ENCODE measurements around the gene MBP. TPM values are rescaled to one million over a fixed set of nuclear protein-coding genes. Genes with fewer than 3 reads are reported as not detected.

MBP gene
- total RNA-seq, 1 donor from 2014 or later, result 0.53 TPM

DNA sequence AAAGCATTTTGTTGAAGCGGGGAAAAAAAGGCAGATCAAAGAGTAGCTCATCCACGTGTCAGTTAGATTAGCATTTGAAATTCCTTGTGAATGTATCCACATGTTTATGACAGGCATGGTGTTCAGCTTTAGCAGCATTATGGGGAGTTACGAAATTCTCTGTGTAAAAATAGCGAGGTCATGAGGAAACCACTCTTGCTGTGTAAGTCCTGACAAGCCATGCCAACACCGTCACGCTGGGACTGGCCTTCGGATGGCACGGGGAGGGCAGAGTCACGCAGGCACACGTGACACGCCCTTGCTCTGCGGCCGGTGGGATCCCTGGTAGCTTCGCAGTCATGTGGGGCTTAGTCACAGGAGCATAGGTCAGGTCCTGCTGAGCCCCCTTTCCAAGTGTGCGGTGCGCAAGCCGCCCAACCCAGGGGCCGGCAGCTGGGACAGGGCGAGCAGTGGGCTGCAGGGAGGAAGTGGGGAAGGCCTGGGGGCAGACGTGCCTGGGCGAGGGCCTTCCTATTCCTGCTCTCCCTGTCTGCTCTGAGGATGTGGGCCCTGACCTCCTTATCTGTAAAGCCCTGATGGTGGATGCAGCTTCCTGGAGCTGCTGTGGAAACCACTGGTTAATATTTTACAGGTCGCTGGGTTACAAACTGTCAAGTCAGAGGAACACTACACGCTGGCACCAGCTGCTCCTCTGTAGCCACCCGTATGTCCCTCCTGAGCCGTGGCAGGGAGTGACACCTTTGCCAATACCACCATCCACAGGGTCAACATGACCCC, 18.0 kb downstream of the MBP start:
- DNase-seq (ENCODE audit: low read depth, low spot score), result peak; percentile 29

DNA sequence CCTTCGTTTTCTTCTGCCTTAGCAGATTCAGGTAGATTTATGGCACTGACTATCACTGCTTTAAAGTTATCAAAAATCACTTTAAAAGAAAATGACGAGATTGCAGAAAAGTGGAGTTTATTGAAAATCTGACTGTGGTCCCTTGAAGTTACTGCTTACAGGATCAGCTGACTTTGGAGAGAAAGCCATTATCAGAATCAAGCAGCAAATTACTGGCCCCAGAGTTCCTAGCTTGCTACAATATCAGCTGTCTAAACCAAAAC, 18.5 kb downstream of the MBP start:
- no peak for DNase-seq (ENCODE audit: low read depth, low spot score)

DNA sequence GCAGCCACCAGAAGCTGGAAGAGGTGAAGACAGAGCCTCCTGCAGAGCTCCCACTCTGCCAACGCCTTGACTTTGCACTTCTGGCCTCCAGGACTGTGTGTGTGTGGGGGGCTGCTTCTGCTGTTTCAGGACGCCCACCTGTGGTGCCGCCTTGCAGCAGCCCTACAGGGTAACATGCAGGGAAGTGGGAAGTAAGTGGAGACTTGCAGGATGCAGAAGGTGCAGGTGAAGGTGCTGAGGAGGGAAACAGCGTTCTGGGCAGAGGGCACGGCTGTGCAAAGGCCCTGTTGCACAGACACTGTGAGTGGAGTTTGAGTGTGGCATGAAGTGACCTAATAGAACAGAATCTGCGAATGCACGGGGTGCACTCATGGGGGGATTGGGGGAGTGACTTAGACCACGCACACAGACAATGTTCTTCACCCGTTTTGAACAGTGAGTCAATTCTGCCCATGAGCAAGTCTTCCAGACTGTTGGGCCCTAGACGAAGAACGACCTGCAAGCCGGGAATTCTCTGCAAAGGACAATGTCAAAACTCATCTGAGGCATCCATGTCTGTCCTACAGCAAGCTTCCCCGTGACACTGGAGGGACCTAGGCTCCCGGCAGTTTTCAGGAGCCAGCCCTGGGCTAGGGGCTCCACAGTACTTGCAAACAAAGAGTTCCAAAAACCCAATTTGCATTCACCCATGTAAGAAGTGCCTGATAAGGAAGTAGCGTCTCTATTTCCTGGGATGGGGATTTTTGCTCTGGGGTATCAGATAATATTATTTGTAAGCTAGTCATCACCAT, 19.0 kb downstream of the MBP start:
- DNase-seq (ENCODE audit: low read depth, low spot score), result no peak

DNA sequence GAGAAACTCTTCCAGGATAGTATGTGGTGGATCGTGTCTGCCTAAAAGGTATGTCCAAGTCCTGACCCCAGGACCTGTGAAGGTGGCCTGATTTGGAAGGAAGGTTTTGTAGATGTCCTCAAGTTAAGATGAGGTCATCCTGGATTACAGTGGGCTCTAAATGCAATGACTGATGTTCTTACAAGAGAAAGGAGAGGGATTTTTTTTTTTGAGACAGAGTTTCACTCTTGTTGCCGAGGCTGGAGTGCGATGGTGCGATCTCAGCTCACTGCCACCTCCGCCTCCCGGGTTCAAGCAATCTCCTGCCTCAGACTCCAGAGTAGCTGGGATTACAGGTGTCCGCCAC, 19.9 kb downstream of the MBP start:
- DNase-seq (ENCODE audit: low read depth, low spot score), result no peak

DNA sequence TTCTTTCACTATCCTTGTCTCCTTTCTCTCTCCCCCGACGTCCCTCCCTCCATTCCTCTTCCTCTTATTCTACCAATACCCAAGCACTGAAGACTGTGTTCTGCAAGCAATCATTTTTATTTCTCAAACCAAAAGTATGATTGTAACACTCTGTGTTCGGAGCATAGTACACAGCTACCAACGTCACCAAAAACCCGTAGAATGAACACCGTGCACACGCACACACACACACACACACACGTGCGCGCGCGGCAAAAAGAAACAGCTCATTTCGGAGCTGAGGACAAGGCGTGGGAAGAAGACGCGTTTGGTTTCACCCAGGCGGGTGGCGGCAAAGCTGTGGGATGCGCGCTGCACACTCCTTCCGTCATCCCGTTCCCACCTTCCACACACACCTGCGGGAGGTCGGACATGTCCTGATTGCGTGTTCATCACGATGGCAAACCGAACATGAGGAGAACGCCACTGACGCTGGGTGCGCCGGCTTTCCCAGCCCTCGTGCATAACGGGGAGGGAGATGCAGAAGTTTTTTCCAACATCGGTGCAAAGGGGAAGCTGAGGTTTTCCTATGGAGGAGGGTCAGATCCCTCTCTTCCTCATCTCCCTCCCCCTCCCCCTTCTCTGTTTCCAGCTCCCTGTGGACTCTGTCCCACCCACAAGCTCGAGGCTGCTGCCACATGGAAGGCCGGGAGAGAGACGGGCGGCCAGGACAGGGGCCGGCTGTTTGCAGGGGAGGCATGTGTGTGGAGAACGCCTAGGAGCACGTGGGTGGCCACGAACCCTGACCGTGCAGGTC, 20.4 kb downstream of the MBP start:
- no peak for DNase-seq (ENCODE audit: low read depth, low spot score)

DNA sequence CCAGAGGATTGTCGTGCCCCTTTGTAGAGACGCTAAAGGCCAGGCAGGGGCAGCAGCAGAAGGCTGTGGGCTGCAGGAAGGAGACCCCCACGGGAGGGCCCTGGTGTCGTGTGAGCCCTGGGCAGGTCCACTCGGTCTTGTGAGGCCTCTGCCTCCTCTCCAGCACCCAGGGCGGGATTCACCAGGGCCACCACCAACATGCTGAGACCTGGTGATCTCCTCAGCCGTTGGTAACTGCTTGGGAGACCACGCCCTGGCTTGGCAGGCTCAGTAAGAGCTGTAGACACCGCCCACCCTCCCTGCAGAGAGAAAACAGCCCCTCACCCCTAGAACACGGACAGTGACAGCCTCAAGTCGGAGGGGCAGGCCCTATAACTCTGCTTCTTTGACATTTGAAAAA, 21.1 kb downstream of the MBP start:
- DNase-seq (ENCODE audit: low read depth, low spot score), result no peak

DNA sequence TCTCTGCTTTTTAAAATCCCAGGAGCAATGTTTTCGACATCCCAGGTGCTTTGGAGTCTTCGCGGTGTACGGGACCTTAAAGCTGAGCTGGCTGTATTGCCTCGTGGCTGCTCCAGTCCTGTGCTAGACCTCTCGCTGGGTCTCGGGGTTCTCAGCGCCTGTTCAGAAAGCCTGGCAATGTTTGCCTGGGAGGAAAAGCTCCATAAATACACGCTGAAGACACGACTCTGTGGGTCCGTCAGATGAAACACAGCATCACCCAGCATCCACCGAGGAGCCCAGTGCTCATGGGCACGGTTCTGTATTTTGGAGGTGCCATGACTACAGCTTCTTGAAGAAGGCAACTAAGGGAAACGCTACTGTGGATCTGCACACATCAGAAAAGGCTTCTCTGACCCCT, 21.6 kb downstream of the MBP start:
- DNase-seq (ENCODE audit: low read depth, low spot score), result no peak

DNA sequence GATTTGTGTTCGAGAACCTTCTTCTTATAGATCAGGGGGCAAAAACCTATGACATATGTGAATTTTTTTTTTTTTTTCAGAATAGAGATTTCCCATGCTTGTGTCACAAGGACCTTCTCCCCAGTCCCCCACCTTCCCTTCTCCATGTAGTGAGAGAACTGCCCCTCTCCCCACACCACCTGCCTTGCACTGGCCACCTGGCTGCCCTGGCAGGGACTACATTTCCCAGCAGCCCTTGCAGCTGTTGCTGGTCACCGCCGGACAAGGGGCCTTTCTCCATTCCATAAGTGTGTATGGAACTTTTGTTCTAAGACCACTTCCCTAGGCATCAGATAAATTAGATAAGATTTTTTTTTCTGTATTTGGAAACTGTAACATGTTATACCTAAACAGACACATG, 22.2 kb downstream of the MBP start:
- DNase-seq (ENCODE audit: low read depth, low spot score), result no peak

DNA sequence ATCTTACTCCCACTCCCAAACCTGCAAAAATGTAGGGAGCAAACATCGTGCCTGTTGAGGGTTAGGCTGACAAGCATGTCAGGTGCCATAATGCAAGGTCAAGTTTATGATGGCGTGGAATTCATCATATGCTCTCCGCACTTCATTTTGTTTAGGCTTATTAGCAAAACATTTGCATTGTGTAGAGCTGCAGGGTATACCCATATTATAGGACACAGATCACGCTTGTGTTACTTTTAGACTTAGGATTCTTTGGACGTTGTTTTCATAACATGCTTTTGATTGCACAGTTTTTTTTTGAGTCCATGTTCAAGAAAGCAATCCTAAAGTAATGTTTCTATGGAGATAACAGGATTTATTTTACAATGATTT, 22.9 kb downstream of the MBP start:
- DNase-seq (ENCODE audit: low read depth, low spot score), result no peak

DNA sequence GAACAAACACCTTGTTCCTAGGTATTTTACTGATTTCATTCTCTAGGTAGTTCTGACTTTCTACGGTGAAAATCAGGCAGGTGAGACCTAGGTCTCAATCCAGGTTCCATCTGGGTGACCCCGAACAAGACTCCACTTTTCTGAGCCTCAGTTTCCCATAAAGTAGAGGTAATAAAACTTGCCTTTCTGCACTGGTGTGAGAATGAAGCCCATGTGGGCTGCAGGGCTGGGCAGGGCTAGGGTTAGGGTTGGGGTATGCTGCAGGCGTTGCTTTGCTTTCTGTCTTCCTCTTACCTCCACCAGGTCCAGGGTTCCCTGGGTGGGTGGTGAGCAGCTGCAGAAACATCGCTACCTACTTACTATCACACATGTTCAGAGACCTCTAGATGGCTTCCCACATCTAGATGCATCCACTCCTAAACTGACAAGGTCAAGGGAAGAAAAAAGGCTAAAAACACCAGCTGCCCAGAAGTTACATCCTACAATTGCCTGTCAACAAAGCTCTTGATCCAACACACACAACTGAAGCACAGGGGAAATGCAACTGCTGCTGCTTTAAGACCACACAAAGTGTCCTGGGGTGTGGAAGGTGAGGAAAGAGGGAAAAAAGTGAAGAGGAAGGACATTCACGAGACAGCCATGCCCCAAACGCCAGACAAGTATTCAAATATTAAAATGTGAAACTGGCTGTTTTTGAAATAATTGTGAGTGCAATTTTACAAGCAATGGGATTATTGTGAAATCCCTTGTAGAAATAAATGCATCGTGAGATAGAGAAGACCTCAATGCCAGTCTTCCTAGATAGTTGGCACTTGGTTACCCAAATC, 23.5 kb downstream of the MBP start:
- no peak for DNase-seq (ENCODE audit: low read depth, low spot score)

DNA sequence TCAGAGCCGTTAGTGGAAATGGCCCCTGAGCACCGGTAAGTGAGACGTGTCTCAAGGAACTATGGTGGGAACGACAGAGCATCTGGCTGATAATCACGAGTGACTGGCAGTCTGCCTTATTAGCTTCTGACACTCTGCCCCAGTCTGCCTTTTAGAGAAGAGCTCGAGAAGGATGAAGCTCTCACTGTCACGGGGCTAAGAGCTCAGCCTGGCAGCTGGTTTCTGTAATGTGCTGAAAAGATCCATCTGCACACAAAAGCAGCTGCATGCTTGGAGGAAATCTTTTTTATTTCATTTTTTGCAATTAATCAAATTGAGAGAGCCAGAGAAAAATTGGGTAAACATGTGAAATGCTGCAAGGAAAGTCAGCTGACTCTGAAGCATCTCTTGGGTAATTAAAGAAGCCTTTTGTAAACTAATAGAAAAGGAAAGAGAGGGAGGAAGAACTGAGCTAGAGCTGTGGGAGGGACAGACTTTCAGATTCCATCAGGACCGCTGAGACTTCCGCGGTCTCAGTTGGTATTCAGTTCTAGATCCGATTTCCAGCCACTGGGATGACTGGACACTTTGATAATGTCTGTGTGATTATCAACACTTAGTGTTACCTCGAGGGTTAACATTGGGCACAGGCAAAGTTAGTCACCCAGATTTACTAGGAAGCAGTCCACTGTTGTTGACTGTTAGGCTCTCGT, 24.4 kb downstream of the MBP start:
- no peak for DNase-seq (ENCODE audit: low read depth, low spot score)

DNA sequence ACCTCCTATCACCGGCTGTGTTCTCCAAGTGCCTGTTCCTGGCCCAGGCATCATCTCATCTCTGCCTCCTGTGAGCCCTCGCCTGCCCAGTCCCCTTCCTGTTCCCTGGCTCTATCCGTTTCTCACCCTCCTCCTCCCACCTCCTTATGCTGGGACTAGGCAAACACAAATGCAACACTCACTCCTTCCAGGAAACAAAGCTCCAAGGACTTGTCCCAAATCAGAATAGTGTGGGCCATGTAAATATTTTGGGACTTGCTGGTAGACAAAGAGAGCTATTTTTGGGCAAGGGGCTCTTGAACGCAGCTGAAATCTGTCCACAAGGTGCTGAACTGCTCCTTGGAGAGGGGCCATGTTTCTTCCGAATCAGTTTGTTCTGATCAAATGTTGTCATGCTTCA, 25.3 kb downstream of the MBP start:
- no peak for DNase-seq (ENCODE audit: low read depth, low spot score)

DNA sequence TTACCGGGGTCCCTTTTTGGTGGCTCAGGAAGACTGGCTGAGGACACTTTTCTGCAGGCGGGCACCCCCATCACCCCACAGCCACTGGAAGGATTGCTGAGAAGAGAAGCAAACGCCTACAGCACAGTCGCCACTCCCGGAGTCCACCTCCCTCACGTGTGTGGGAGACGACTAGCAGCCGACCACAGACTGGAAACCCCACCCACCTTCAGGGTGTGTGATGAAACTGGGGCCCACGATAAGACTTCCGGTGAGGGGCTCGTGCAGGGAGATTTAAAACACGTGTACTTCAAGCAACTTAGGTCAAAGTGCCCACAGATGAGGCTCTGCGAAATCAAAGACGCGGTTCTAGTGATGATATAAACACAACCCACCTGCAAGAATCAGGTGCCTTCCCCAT, 26.3 kb downstream of the MBP start:
- DNase-seq (ENCODE audit: low read depth, low spot score), result no peak

DNA sequence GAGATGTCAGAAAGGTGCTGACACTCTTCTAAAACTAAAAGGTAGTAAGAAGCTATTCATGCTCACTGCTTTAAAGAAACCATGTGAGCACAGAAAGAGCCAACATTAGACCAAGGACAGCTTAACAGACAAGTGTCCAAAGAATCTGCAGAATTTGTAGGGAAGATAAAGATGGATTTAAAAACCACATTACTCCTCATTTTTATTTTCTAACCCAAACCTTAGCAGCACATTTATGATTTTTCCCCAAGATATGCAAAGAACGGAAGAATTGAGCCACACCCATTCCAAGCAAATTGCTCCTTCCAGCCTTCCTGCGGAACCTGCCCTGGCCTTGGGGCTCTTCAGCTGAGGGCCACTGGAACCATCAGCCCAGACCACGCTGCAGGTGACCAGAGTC, 26.9 kb downstream of the MBP start:
- no peak for DNase-seq (ENCODE audit: low read depth, low spot score)

DNA sequence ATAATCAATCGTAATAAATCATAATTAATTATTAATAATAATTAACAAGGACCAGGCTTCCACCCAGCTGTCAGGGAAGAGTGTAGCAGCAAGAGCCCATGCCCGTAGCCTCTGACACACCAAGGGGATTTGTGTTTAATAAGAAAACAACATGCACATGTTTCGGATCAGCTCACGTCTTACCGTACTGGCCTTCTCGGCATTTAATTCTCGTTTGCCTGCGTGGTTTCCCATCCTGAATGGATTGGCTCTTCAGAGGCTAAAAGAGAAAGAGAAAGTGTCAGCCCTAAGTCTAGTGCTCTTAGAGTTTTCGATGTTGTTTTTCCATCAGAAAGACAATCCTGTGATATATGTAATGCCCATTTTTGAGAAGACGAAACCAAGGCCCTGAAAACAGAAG, 27.6 kb downstream of the MBP start:
- no peak for DNase-seq (ENCODE audit: low read depth, low spot score)

DNA sequence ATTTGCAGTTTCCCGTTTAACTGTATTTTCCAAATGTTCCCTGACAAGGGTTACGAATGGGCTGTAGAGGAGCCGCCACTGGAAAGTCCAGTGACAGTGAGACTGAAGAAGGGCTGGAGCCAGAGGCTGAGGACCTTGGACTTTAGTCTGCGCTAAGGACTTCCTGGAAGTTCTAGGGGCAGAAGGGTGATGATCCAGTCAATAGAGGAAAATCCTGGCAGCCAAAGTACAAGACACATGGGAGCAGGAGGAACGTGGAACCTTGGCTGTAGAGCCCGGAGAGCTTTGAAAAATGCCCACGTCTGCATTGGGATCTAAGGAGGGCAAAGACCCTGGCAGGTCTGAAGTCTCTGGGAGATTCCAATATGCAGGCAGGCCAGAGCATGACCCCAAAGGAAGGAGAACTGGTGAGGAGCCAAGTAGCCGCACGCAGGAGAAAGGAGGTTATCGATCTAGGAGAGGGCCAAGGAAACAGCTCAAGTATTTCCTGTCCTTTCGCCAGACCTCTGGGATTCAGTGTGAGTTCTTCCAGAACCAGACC, 28.5 kb downstream of the MBP start:
- no peak for DNase-seq (ENCODE audit: low read depth, low spot score)

DNA sequence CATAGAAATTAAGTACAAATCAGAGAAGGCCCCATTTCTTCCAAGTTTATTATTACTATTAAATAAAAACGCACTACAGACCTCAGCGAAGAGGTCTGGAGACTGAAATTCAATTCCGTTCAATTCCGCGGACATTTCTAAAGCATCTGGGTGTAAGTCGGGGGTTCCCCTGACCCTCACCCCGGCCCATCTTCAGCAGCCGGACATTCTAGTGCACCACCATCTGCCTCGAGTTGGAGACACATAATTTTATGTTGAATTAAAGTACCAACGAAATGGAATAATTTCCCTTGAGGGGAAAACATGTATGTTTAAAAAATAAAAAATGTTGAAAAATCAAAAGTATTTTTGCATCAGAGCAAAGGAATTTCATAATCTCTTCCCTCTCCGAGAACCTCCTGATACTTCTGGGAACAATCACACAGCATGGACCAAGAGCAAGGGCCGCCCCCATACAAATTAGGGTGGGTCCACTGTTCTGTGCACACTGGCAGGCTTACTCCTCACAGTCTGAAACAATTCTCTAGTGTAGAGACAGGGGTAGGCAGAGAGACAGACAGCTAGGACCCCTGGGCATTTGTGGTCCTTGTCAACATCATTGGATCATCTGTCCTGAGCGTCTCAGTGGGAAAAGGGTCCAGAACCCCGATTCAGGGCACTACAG, 29.3 kb downstream of the MBP start:
- DNase-seq (ENCODE audit: low read depth, low spot score), result no peak

DNA sequence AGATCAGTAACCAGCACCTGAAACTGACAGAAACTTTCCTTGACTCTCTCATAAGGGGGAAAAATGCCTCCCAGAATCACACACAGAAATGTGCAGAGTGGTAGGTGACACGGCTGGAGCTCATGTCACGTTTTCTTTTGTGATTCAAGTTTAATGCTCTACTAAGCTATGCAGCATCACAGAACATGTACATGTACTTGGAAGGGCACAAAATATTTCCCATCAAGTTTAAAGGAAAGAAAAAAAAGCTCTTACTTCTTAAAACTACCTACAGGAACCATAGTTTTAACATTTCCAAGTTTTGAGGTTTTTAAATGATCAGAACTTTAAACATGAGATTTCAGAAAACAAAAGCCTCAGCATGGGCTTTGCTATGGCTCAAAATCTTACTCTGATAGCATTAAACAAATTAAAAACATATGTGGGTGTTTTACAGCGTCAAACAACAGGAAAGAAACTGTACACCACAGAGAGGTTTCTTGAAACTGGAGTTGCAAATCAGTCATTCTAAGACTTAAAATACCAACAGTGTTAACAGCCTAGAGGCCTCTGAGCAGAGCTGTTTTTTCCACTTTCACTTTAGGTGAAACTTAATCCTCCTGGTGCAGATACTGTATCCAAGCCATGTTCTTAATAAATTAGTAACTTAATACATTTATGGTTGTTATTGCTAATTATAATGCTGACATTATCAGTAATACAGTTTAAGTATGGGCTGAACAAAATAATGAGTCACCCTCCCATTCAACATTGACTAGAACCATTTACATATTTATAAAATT, 30.1 kb downstream of the MBP start:
- DNase-seq (ENCODE audit: low read depth, low spot score), result no peak

DNA sequence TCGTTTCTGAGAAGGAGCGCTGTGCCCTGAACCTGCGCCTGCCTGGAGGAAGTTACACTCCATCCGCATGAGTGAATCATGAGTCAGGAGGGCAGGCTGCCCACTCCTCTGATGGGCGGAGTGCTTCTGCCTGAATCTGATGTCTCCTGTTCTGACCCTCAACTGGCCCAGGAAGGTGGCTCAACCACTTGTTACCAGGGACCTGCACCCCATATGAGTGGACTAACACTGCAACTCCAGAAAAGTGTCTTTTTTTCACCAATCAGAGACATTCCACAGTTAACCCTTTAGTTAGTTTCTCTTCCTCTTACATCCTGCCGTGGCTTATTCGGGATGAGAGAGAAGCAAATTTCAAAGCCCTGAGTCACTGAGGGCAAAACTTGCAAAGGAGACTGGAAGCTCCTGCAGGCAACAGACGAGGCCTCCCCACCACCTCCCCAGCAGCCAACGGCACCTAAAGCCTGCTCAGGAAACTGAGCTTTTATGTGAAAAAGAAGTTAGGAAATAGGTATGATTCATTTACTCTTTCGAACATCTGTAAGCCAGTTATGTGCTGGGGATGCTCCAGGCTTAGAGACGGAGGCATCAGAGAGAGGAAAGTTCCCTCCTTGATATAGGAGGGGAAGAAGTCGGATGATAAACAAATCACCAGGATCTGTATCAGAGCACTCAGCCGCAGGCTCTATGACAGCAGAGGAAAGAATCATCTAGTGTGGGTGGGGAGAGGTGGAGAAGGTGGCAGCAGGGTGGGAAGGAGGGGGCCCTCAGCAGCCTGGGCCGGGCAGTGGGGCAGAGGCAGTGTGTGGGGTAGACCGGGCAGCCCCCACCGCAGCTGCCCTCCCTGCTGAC, 30.9 kb downstream of the MBP start:
- peak; percentile 79 for DNase-seq (ENCODE audit: low read depth, low spot score)
